GM19328 (cell line): ENCODE results near the gene DSCAML1.
"Not testable (repeated sequence)": the region's sequence is repeated elsewhere in the genome, so short reads cannot be mapped to it uniquely, and the experiment has no call there.

ENCODE experiments used
- ATAC-seq: cut with Tn5 transposase; IDR thresholded peaks from one replicate; pipeline ENCODE4 v1.9.1; 2021; ENCODE audit warnings: mild to moderate bottlenecking, moderate library complexity; ENCODE audit not compliant: unreplicated experiment

Gene DSCAML1

DNA sequence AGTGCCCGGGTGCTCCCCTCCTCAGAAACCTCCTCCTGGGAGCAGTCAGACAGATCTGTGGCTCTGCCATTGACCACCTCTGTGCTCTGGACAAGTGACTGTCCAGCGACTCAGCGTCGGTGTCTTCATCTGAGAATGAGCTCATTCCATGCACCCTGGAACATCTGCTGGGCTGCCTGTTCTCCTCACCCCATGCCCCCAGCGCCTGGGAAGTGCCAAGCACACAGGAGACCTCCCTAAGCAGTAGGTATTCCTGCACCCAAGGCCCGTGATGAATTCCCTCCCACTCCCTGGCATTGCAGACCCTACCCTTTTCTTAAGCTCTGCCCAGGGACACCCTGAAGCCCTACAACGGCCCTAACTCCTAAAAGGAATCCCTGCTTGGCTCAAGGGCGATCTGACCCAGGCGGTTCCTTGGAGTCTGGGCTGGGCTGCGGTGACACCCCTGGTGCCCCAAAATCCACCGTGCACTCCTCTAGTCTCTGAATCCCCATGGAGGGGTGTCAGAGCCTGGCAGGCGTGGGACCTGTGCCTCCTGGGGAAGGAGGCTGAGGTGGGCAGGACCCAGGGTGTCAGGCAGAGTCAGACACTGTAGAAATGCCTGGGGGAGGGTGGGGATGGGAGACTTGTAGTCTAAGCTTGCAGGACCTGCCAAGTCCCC is 377.4 kb downstream of the DSCAML1 start:
- no peak for ATAC-seq

DNA sequence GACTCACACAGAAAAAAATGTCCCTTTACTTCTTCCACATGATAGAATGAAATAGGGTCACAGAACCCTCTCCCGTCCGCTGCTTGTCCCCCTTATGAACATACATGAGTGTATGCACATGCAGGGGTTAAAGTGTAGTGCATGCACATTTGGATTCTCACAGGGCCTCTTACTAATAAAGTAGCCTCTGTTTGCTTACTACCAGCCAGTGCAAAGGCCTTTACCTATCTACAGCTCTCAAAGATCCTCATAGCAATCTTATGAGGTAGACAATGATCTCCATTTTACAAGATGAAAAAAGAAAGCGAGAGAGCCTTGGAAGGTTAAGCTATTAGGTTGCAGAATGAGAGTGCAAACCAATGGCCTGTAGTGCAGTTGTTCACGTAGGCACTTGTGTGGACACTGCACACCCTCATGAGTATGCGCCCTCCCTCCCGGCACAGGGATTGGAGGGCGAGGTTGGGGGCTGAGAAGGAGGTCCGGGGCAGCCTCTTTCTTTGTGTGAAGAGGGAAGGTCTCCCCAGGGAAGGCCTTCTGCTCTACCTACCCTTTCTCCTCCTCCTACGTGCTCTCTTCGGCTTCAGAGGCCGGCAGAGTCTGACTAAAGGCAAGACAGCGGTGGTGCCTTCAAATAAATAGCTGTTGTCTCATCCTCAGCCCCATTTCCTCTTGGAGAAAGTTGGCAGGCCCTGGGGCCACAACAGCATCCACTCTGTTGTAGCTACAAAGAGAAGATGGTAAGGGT is 378.1 kb downstream of the DSCAML1 start:
- ATAC-seq = no peak

DNA sequence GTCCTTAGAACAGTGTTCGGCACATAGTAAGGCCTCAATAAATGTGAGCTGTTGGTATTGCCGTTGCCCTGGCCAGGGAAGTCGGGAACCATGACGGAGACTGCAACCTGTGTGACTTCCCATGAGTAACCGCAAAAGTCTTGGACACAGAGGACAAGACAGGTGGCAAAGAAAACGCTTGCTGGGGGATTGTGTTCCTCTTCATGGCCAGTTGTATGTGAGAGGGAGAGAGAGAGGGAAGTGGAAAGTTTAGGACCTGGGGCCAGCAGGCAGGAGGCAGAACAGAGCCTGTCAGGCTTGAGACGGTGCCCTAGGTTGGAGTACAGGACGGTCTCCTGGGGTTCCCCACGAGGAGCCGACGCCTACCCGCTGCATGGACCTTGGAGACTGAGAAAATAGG is 379.2 kb downstream of the DSCAML1 start:
- ATAC-seq = no peak

GRCh38 chr11:117417342-117417741 is 379.7 kb downstream of the DSCAML1 start:
- ATAC-seq = no peak

- ATAC-seq = no peak
Observed at GRCh38 chr11:117415358-117415896, 381.6 kb downstream of the DSCAML1 start.

DNA sequence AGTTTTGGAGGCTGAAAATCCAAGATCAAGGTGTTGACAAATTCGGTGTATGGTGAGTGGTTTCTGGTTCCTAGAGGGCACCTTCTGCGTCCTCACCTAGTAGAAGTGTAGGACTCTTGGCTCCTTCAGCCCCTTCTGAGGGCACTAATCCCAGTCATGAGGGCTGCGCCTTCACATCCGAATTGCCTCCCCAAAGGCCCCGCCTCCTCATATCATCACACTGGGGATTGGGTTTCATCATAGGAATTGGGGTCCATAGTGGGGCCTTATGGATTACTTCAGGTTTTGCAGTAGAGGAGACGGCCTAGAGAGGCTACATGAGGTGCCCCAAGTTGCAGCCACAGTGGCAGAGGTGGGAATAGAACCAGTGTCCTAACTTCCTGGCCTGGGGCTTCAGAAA is 382.3 kb downstream of the DSCAML1 start:
- no peak for ATAC-seq

- ATAC-seq = no peak
Observed at GRCh38 chr11:117413616-117414015, 383.4 kb downstream of the DSCAML1 start.

GRCh38 chr11:117412653-117413275 is 384.3 kb downstream of the DSCAML1 start:
- no peak for ATAC-seq

DNA sequence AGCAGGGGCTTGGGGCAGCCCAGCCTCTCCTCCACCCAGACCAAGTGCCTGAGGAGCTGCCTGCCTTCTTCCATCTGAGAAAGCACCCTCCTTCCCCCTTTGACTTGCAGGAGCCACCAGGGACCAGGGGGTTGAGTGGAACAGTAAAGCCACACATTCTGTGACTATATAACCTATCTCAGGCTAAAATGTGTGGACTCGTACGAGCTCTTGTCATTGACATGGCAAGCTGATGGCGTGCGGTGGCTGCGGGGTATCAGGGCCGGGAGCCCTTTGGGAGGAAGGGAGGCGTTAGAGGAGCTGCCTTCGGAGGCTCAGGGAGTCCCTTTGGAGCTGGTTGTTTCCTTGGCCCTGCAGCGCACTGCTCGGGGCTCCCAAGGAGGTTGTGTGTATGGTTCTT is 384.8 kb downstream of the DSCAML1 start:
- ATAC-seq = no peak

- no peak for ATAC-seq
Observed at GRCh38 chr11:117411736-117412135, 385.3 kb downstream of the DSCAML1 start.

- no peak for ATAC-seq
Observed at GRCh38 chr11:117410861-117411710, 385.9 kb downstream of the DSCAML1 start.

- no peak for ATAC-seq
Observed at GRCh38 chr11:117410238-117410637, 386.8 kb downstream of the DSCAML1 start.

GRCh38 chr11:117409511-117409910 is 387.5 kb downstream of the DSCAML1 start:
- no peak for ATAC-seq

GRCh38 chr11:117408356-117408755 is 388.7 kb downstream of the DSCAML1 start:
- ATAC-seq = no peak

- ATAC-seq = no peak
Observed at GRCh38 chr11:117407016-117407415, 390.0 kb downstream of the DSCAML1 start.

DNA sequence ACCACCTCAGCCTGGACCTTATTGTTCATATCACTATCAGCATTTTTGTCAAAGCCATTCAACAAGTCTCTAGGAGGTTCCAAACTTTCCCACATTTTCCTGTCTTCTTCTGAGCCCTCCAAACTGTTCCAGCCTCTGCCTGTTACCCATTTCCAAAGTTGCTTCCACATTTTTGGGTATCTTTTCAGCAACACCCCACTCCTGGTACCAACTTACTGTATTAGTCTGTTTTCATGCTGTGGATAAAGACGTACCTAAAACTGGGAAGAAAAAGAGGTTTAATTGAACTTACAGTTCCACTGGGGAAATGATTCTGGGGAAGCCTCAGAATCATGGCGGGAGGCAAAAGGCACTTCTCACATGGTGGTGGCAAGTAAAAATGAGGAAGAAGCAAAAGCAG is 391.1 kb downstream of the DSCAML1 start:
- not testable (repeated sequence) for ATAC-seq

- not testable (repeated sequence) for ATAC-seq
Observed at GRCh38 chr11:117399100-117399840, 397.7 kb downstream of the DSCAML1 start.

DNA sequence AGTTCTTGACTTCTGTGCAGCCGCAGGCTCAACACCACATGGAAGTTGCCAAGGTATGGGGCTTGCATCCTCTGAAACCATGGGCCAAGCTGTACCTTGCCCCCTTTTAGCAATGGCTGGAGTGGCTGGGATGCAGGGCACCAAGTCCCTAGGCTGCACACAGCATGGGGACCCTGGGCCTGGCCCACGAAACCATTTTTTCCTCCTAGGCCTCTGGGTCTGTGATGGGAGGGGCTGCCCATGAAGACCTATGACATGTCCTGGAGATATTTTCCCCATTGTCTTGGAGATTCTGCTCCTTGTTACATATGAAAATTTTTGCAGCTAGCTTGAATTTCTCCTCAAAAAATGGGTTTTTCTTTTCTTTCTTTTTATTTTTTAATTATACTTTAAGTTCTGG is 398.4 kb downstream of the DSCAML1 start:
- not testable (repeated sequence) for ATAC-seq

GRCh38 chr11:117396970-117397369 is 400.0 kb downstream of the DSCAML1 start:
- no peak for ATAC-seq

DNA sequence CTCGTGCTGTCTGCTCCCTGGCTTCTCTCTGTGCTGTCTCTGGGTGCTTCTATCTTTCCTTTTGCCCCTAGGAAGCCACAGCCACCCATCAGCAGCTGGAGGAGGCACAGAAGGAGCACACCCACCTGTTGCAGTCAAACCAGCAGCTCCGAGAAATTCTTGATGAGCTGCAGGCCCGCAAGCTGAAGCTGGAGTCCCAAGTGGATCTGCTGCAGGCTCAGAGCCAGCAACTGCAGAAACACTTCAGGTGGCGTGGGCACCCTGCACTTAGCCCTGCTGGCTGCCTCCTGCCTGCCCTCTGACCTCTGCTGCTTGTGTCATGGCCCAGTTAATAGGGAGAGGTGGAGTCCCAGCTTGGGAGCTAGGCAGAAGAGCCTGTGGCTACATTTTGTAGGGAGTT is 401.5 kb downstream of the DSCAML1 start:
- ATAC-seq = no peak
